Upper lobe of right lung (tissue), 1 donor: ENCODE data around the gene MTA2. TPM values are rescaled to one million over a fixed set of nuclear protein-coding genes. Genes with fewer than 3 reads are reported as not detected.

Experiments used
- ATAC-seq: fragments of 200-7000 bp; cut with Tn5 transposase; one replicate; pipeline ENCODE4 v1.9.1; 2020; ENCODE audit warnings: mild to moderate bottlenecking, moderate library complexity
- DNase-seq: peaks from one replicate; pipeline ENCODE4 v3.0.0-alpha.2; 2020
- H3K27ac ChIP-seq: fragments of 200-600 bp; one replicate; pipeline ENCODE4 v1.8.0; 2022
- H3K27me3 ChIP-seq: fragments of 200-600 bp; one replicate; pipeline ENCODE4 v1.8.0; 2022; ENCODE audit warnings: mild to moderate bottlenecking
- H3K36me3 ChIP-seq: fragments of 200-600 bp; one replicate; pipeline ENCODE4 v1.8.0; 2022
- H3K4me1 ChIP-seq: fragments of 200-600 bp; one replicate; pipeline ENCODE4 v1.8.0; 2022
- H3K4me3 ChIP-seq: fragments of 200-600 bp; one replicate; pipeline ENCODE4 v1.8.0; 2022; ENCODE audit warnings: mild to moderate bottlenecking
- H3K9me3 ChIP-seq: fragments of 200-600 bp; one replicate; pipeline ENCODE4 v1.8.0; 2022
- intact Hi-C: fragments of 100-400 bp; cut with DNase I; formaldehyde crosslinking; loops from one replicate; pipeline ENCODE4 v1.11.0; 2022
- total RNA-seq: library from RNA; stranded (reverse); fragmentation: NEBNext Ultra II Directional; extraction: Animal tissue kit (Norgen Biotek cat#: 25700); gene quantifications from one replicate; pipeline ENCODE4 v1.2.1, GENCODE V29; 2021
- TF ChIP-seq, protein P1 (sequence below): fragments of 200-600 bp; IDR thresholded peaks from one replicate; pipeline ENCODE4 v1.8.0; 2022; ENCODE audit warnings: antibody characterized with exemption
- donor health status: DM: no; HTN: yes; CAD: no; lungs with severe emphysema.

MTA2 gene
- total RNA-seq, 1 donor from 2014 or later, result 75.0 TPM

GRCh38 chr11:62580959-62581715 is 20.5 kb downstream of the MTA2 start:
- no peaks in the 10 kb centered on the region for H3K9me3 ChIP-seq
- peaks cover 7% of the 10 kb centered on the region for H3K4me1 ChIP-seq
- intact Hi-C loops, result loop anchor here (10.0 kb wide), 1 partner anchor 1066 kb away; no protein-coding TSS in a partner anchor
- H3K27ac ChIP-seq, result no peak overlapping the region
- H3K4me3 ChIP-seq, result no peak overlapping the region
- peaks cover 79% of the 10 kb centered on the region for H3K36me3 ChIP-seq
- DNase-seq, result no peak
- no peak for ATAC-seq
- no peaks in the 10 kb centered on the region for H3K27me3 ChIP-seq
- TF ChIP-seq, protein P1, sequence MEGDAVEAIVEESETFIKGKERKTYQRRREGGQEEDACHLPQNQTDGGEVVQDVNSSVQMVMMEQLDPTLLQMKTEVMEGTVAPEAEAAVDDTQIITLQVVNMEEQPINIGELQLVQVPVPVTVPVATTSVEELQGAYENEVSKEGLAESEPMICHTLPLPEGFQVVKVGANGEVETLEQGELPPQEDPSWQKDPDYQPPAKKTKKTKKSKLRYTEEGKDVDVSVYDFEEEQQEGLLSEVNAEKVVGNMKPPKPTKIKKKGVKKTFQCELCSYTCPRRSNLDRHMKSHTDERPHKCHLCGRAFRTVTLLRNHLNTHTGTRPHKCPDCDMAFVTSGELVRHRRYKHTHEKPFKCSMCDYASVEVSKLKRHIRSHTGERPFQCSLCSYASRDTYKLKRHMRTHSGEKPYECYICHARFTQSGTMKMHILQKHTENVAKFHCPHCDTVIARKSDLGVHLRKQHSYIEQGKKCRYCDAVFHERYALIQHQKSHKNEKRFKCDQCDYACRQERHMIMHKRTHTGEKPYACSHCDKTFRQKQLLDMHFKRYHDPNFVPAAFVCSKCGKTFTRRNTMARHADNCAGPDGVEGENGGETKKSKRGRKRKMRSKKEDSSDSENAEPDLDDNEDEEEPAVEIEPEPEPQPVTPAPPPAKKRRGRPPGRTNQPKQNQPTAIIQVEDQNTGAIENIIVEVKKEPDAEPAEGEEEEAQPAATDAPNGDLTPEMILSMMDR, result no peak

GRCh38 chr11:62579252-62579651 is 22.4 kb downstream of the MTA2 start:
- TF ChIP-seq, protein P1, result no peak
- Histone ChIP-seq H3K27ac (no peak overlapping the region), H3K4me1 (peaks cover 19% of the 10 kb centered on the region), H3K9me3 (no peaks in the 10 kb centered on the region), H3K27me3 (no peaks in the 10 kb centered on the region), H3K4me3 (no peak overlapping the region), H3K36me3 (peaks cover 67% of the 10 kb centered on the region)
- intact Hi-C loops, result no loop called here
- ATAC-seq (no peak), DNase-seq (no peak)

DNA sequence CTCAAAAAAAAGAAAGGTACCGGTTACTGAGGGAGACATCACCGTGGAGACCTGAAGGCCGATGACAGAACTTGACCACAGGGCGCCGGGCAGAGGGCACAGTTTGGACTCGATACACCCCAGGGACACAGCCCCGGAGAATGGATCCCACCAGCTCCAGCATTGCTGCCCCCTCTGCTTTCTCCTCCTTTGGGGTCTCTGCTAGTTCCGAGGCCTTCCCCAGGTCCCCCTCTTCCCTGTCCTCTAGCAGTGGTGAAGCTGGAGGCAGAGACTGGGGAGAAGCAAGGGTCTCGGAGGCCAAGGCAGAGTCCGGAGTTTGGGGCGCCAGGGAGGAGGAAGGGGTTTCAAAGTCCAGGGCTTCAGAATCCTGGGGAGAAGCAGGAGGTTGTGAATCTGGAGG is 23.1 kb downstream of the MTA2 start:
- Histone ChIP-seq H3K27me3 (no peaks in the 10 kb centered on the region), H3K4me3 (no peak overlapping the region), H3K27ac (peak overlapping the region; percentile 92), H3K9me3 (no peaks in the 10 kb centered on the region), H3K4me1 (peaks cover 19% of the 10 kb centered on the region), H3K36me3 (peaks cover 61% of the 10 kb centered on the region)
- TF ChIP-seq, protein P1, result no peak
- no peak for DNase-seq
- no peak for ATAC-seq
- intact Hi-C loops, result no loop called here

GRCh38 chr11:62577046-62577714 is 24.5 kb downstream of the MTA2 start:
- Histone ChIP-seq H3K9me3 (no peaks in the 10 kb centered on the region), H3K27ac (peak overlapping the region; percentile 92), H3K4me1 (peaks cover 26% of the 10 kb centered on the region), H3K4me3 (no peak overlapping the region), H3K36me3 (peaks cover 55% of the 10 kb centered on the region), H3K27me3 (no peaks in the 10 kb centered on the region)
- intact Hi-C loops, result no loop called here
- ATAC-seq (peak; percentile 0), DNase-seq (no peak)
- TF ChIP-seq, protein P1, result no peak

- peaks cover 53% of the 10 kb centered on the region for H3K36me3 ChIP-seq
- no peaks in the 10 kb centered on the region for H3K9me3 ChIP-seq
- intact Hi-C loops, result no loop called here
- H3K4me1 ChIP-seq, result peaks cover 32% of the 10 kb centered on the region
- H3K27ac ChIP-seq, result peak overlapping the region; percentile 92
- DNase-seq (no peak), ATAC-seq (no peak)
- H3K27me3 ChIP-seq, result no peaks in the 10 kb centered on the region
- TF ChIP-seq, protein P1, result no peak
- H3K4me3 ChIP-seq, result no peak overlapping the region
Measured at GRCh38 chr11:62575837-62576236, 25.8 kb downstream of the MTA2 start.
